ENCODE data around the gene OR8J1.
"Not testable (repeated sequence)": the region's sequence is repeated elsewhere in the genome, so short reads cannot be mapped to it uniquely, and the experiment has no call there.

The OR8J1 gene

GRCh38 chr11:56345739-56346138 is 8.4 kb upstream of the OR8J1 start, which contains the start of gene OR8K1:
OR8K1 (plus strand) TSS chr11:56346039; CDS start chr11:56346039, 0 bp downstream.
- no peak for TF ChIP-seq CTCF (IDR thresholded peaks at IDR 0.05; ENCODE audit: insufficient read depth, low read depth, low read length, missing control alignments)
- DNase-seq (ENCODE audit: low read depth) = no peak
- H3K4me3 ChIP-seq (ENCODE audit: low read length) = no peak within 1 kb of the TSS

GRCh38 chr11:56375324-56375723 is 21.2 kb downstream of the OR8J1 start, which contains the start of gene OR8U1:
OR8U1 (plus strand) TSS chr11:56375624; CDS start chr11:56375624, 0 bp downstream.
- no peak for DNase-seq (ENCODE audit: low read depth)
- no peak for TF ChIP-seq CTCF (IDR thresholded peaks at IDR 0.05; ENCODE audit: insufficient read depth, low read depth, low read length, missing control alignments)
- H3K4me3 ChIP-seq (ENCODE audit: low read length) = no peak within 1 kb of the TSS

GRCh38 chr11:56380120-56380519 is 26.0 kb downstream of the OR8J1 start:
- H3K4me3 ChIP-seq (ENCODE audit: low read length) = no peak overlapping the region
- DNase-seq (ENCODE audit: low read depth) = no peak
- TF ChIP-seq CTCF (IDR thresholded peaks at IDR 0.05; ENCODE audit: insufficient read depth, low read depth, low read length, missing control alignments) = no peak

- no peak for TF ChIP-seq CTCF (IDR thresholded peaks at IDR 0.05; ENCODE audit: insufficient read depth, low read depth, low read length, missing control alignments)
Measured at GRCh38 chr11:56394381-56394780, 40.3 kb downstream of the OR8J1 start.

GRCh38 chr11:56396047-56396446 is 42.0 kb downstream of the OR8J1 start:
- H3K4me3 ChIP-seq (ENCODE audit: low read length) = no peak overlapping the region
- DNase-seq (ENCODE audit: low read depth) = peak; percentile 1
- no peak for TF ChIP-seq CTCF (IDR thresholded peaks at IDR 0.05; ENCODE audit: insufficient read depth, low read depth, low read length, missing control alignments)

More at GRCh38 chr11:56394381-56394780, 40.3 kb downstream of the OR8J1 start:
- no peak for DNase-seq (ENCODE audit: low read depth)
- H3K4me3 ChIP-seq (ENCODE audit: low read length) = no peak overlapping the region

GRCh38 chr11:56401858-56402461 is 47.9 kb downstream of the OR8J1 start:
- H3K4me3 ChIP-seq (ENCODE audit: low read length); DNase-seq (ENCODE audit: low read depth): not testable (repeated sequence)

GRCh38 chr11:56404393-56404792 is 50.3 kb downstream of the OR8J1 start:
- TF ChIP-seq CTCF (IDR thresholded peaks at IDR 0.05; ENCODE audit: insufficient read depth, low read depth, low read length, missing control alignments) = no peak
- DNase-seq (ENCODE audit: low read depth) = no peak
- no peak overlapping the region for H3K4me3 ChIP-seq (ENCODE audit: low read length)
